CD4-positive, CD25-positive, alpha-beta regulatory T cell (primary cell): ENCODE measurements around the gene GCH1. TPM values are rescaled to one million over a fixed set of nuclear protein-coding genes. Genes with fewer than 3 reads are reported as not detected.
"Not testable (repeated sequence)": the region's sequence is repeated elsewhere in the genome, so short reads cannot be mapped to it uniquely, and the experiment has no call there.

Source experiments
- ATAC-seq, 2 donors: fragments of 150-1000 bp; cut with Tn5 transposase; one replicate each; pipeline ENCODE4 v1.10.0; 2021; ENCODE audit warnings: low read depth in 2 of 2, moderate number of reproducible peaks in 2 of 2, moderate library complexity in 1 of 2
- DNase-seq, 3 donors: peaks; one replicate each; pipeline versions ENCODE4 v3.0.0 to v3.0.0-alpha.2; 2012 to 2022; ENCODE audit warnings: mixed read lengths in 1 of 3
- H3K27ac ChIP-seq: one replicate; pipeline ENCODE4 v1.7.0; 2013; ENCODE audit warnings: mild to moderate bottlenecking, low read length; ENCODE audit not compliant: insufficient read depth, poor library complexity, severe bottlenecking
- H3K27me3 ChIP-seq: one replicate; pipeline ENCODE4 v1.7.0; 2013; ENCODE audit warnings: low read length; ENCODE audit not compliant: control insufficient read depth, insufficient read depth
- H3K36me3 ChIP-seq: one replicate; pipeline ENCODE4 v1.7.0; 2013; ENCODE audit warnings: mild to moderate bottlenecking, low read length, moderate library complexity; ENCODE audit not compliant: control insufficient read depth, insufficient read depth
- H3K4me1 ChIP-seq: 2 replicates; pipeline ENCODE4 v1.7.0; 2013; ENCODE audit warnings: mild to moderate bottlenecking, low read length; ENCODE audit not compliant: insufficient read depth, control insufficient read depth, poor library complexity, severe bottlenecking
- H3K4me3 ChIP-seq: one replicate; pipeline ENCODE4 v1.7.0; 2013; ENCODE audit warnings: low read depth, mild to moderate bottlenecking, low read length, moderate library complexity
- H3K9me3 ChIP-seq, 2 experiments: 1 replicate in 1 of 2; 2 replicates in 1 of 2; pipeline ENCODE4 v1.7.0; 2013; ENCODE audit warnings: low read length in 2 of 2, mild to moderate bottlenecking in 1 of 2, moderate library complexity in 1 of 2; ENCODE audit not compliant: control insufficient read depth in 2 of 2
- H3K27ac Mint-ChIP-seq, 3 donors: one replicate each; pipeline ENCODE4 v1.8.0; 2020 to 2022; ENCODE audit warnings: mild to moderate bottlenecking in 3 of 3, mixed read lengths in 3 of 3, moderate library complexity in 2 of 3
- H3K27me3 Mint-ChIP-seq: one replicate; pipeline ENCODE4 v1.8.0; 2022; ENCODE audit warnings: mild to moderate bottlenecking, mixed read lengths
- H3K36me3 Mint-ChIP-seq: one replicate; pipeline ENCODE4 v1.8.0; 2020; ENCODE audit warnings: mixed read lengths
- H3K4me1 Mint-ChIP-seq, 4 donors: one replicate each; pipeline ENCODE4 v1.8.0; 2020 to 2022; ENCODE audit warnings: mixed read lengths in 4 of 4, mild to moderate bottlenecking in 1 of 4
- H3K4me3 Mint-ChIP-seq, 4 donors: one replicate each; pipeline ENCODE4 v1.8.0; 2020 to 2022; ENCODE audit warnings: mild to moderate bottlenecking in 4 of 4, mixed read lengths in 4 of 4, moderate library complexity in 3 of 4
- H3K9me3 Mint-ChIP-seq, 7 donors: one replicate each; pipeline ENCODE4 v1.8.0; 2020 to 2022; ENCODE audit warnings: mixed read lengths in 7 of 7, mild to moderate bottlenecking in 3 of 7, moderate library complexity in 2 of 7
- polyA plus RNA-seq, 4 donors: library from polyadenylated mRNA; unstranded; fragments of 300-500 nt; fragmentation: Illumina TruSeq; gene quantifications; one replicate each; pipeline ENCODE4 v1.2.3, GENCODE V29; 2021
- total RNA-seq: library from RNA; stranded (reverse); gene quantifications from one replicate; pipeline ENCODE4 v1.2.3, GENCODE V29; 2022

Gene GCH1
- total and polyA plus RNA-seq, 5 donors from 2014 or later = 41.8 to 63.0 (median 49.5) TPM

GRCh38 chr14:54922598-54922997 is 20.0 kb upstream of the GCH1 start:
- H3K27ac Mint-ChIP-seq = peak overlapping the region in 2 of 3 donors; percentile 51 to 67

GRCh38 chr14:54920052-54920451 is 17.4 kb upstream of the GCH1 start:
- no peaks in the 10 kb centered on the region for H3K36me3 Mint-ChIP-seq

More at GRCh38 chr14:54922598-54922997, 20.0 kb upstream of the GCH1 start:
- H3K36me3 ChIP-seq = no peaks in the 10 kb centered on the region
- Mint-ChIP-seq H3K4me3 (no peak overlapping the region), H3K27me3 (peaks cover 4% of the 10 kb centered on the region), H3K36me3 (no peaks in the 10 kb centered on the region), H3K4me1 (peaks cover 0 to 13% (median 9%) of the 10 kb centered on the region in 4 donors), H3K9me3 (no peaks in the 10 kb centered on the region)
- H3K9me3 ChIP-seq = no peaks in the 10 kb centered on the region
- no peak for ATAC-seq
- peaks cover 8% of the 10 kb centered on the region for H3K4me1 ChIP-seq
- no peak overlapping the region for H3K27ac ChIP-seq
- DNase-seq = no peak
- no peaks in the 10 kb centered on the region for H3K27me3 ChIP-seq
- H3K4me3 ChIP-seq = no peak overlapping the region

GRCh38 chr14:54919330-54919729 is 16.7 kb upstream of the GCH1 start:
- H3K4me1 Mint-ChIP-seq = peaks cover 6 to 13% (median 9%) of the 10 kb centered on the region in 4 donors
- H3K36me3 Mint-ChIP-seq = no peaks in the 10 kb centered on the region
- no peak overlapping the region for H3K27ac ChIP-seq
- DNase-seq (no peak), ATAC-seq (no peak)
- H3K27me3 Mint-ChIP-seq = peaks cover 10% of the 10 kb centered on the region
- H3K4me3 ChIP-seq = no peak overlapping the region
- no peaks in the 10 kb centered on the region for H3K27me3 ChIP-seq
- H3K4me3 Mint-ChIP-seq = no peak overlapping the region
- no peaks in the 10 kb centered on the region for H3K9me3 ChIP-seq
- H3K9me3 Mint-ChIP-seq = no peaks in the 10 kb centered on the region
- H3K4me1 ChIP-seq = peaks cover 8% of the 10 kb centered on the region
- H3K36me3 ChIP-seq = no peaks in the 10 kb centered on the region
- no peak overlapping the region for H3K27ac Mint-ChIP-seq

More at GRCh38 chr14:54920052-54920451, 17.4 kb upstream of the GCH1 start:
- no peak for ATAC-seq
- Mint-ChIP-seq H3K4me3 (no peak overlapping the region), H3K4me1 (peaks cover 6 to 13% (median 9%) of the 10 kb centered on the region in 4 donors), H3K27ac (no peak overlapping the region), H3K9me3 (no peaks in the 10 kb centered on the region), H3K27me3 (peaks cover 8% of the 10 kb centered on the region)
- Histone ChIP-seq H3K9me3 (no peaks in the 10 kb centered on the region), H3K27ac (no peak overlapping the region), H3K4me1 (peaks cover 8% of the 10 kb centered on the region), H3K36me3 (no peaks in the 10 kb centered on the region), H3K4me3 (no peak overlapping the region), H3K27me3 (no peaks in the 10 kb centered on the region)
- no peak for DNase-seq

- Histone ChIP-seq H3K4me1 (peaks cover 8% of the 10 kb centered on the region), H3K27me3 (no peaks in the 10 kb centered on the region), H3K4me3 (no peak overlapping the region), H3K36me3 (no peaks in the 10 kb centered on the region), H3K27ac (no peak overlapping the region), H3K9me3 (no peaks in the 10 kb centered on the region)
- H3K27me3 Mint-ChIP-seq = peaks cover 10% of the 10 kb centered on the region
- H3K4me1 Mint-ChIP-seq = peaks cover 6 to 13% (median 9%) of the 10 kb centered on the region in 4 donors
- no peak for ATAC-seq
- no peaks in the 10 kb centered on the region for H3K9me3 Mint-ChIP-seq
- no peaks in the 10 kb centered on the region for H3K36me3 Mint-ChIP-seq
- no peak for DNase-seq
- no peak overlapping the region for H3K27ac Mint-ChIP-seq
- H3K4me3 Mint-ChIP-seq = no peak overlapping the region
Observed at GRCh38 chr14:54918427-54918826, 15.8 kb upstream of the GCH1 start.

- Mint-ChIP-seq H3K36me3 (no peaks in the 10 kb centered on the region), H3K27me3 (peaks cover 10% of the 10 kb centered on the region), H3K9me3 (no peaks in the 10 kb centered on the region), H3K4me1 (peaks cover 0 to 6% (median 0%) of the 10 kb centered on the region in 4 donors), H3K4me3 (no peak overlapping the region), H3K27ac (no peak overlapping the region)
- H3K27me3 ChIP-seq = no peaks in the 10 kb centered on the region
- no peak for ATAC-seq
- H3K9me3 ChIP-seq = no peaks in the 10 kb centered on the region
- no peaks in the 10 kb centered on the region for H3K4me1 ChIP-seq
- no peak overlapping the region for H3K27ac ChIP-seq
- no peak for DNase-seq
- no peaks in the 10 kb centered on the region for H3K36me3 ChIP-seq
- no peak overlapping the region for H3K4me3 ChIP-seq
Observed at GRCh38 chr14:54916101-54916500, 13.5 kb upstream of the GCH1 start.

GRCh38 chr14:54909817-54910558 is 7.4 kb upstream of the GCH1 start:
- no peak overlapping the region for H3K4me3 ChIP-seq
- H3K27ac ChIP-seq = no peak overlapping the region
- no peaks in the 10 kb centered on the region for H3K36me3 ChIP-seq
- Mint-ChIP-seq H3K4me1 (peaks cover 7 to 17% (median 14%) of the 10 kb centered on the region in 4 donors), H3K36me3 (no peaks in the 10 kb centered on the region), H3K9me3 (no peaks in the 10 kb centered on the region), H3K27ac (peak overlapping the region in 1 of 3 donors; percentile 15), H3K27me3 (peaks cover under 1% of the 10 kb centered on the region), H3K4me3 (no peak overlapping the region)
- ATAC-seq (no peak), DNase-seq (no peak)
- H3K27me3 ChIP-seq = no peaks in the 10 kb centered on the region
- H3K9me3 ChIP-seq = no peaks in the 10 kb centered on the region
- no peaks in the 10 kb centered on the region for H3K4me1 ChIP-seq

GRCh38 chr14:54908973-54909372 is 6.3 kb upstream of the GCH1 start:
- H3K4me3 ChIP-seq, H3K27me3 ChIP-seq, DNase-seq, H3K27ac ChIP-seq, H3K9me3 ChIP-seq, H3K4me1 ChIP-seq, H3K9me3 Mint-ChIP-seq, H3K27me3 Mint-ChIP-seq, H3K36me3 Mint-ChIP-seq, H3K36me3 ChIP-seq, H3K4me3 Mint-ChIP-seq, ATAC-seq, H3K27ac Mint-ChIP-seq: not testable (repeated sequence)
- H3K4me1 Mint-ChIP-seq = peaks cover 7 to 17% (median 14%) of the 10 kb centered on the region in 4 donors

GRCh38 chr14:54908190-54908589 is 5.6 kb upstream of the GCH1 start:
- Mint-ChIP-seq H3K27ac (peak overlapping the region; percentile 20 to 53 (median 27)), H3K4me1 (peaks cover 7 to 18% (median 16%) of the 10 kb centered on the region in 4 donors), H3K27me3 (no peaks in the 10 kb centered on the region), H3K9me3 (no peaks in the 10 kb centered on the region), H3K36me3 (no peaks in the 10 kb centered on the region), H3K4me3 (peak overlapping the region in 3 of 4 donors; percentile 36 to 68 (median 63))
- Histone ChIP-seq H3K9me3 (no peaks in the 10 kb centered on the region), H3K4me1 (no peaks in the 10 kb centered on the region), H3K4me3 (peak overlapping the region; percentile 47), H3K36me3 (no peaks in the 10 kb centered on the region), H3K27ac (no peak overlapping the region), H3K27me3 (no peaks in the 10 kb centered on the region)
- DNase-seq (peak in 2 of 3 donors; percentile 4 to 72), ATAC-seq (peak; percentile 22 to 34)
